SK-N-MC (cell line): ENCODE data around the gene SAFB2.

Experiments
- EZH2 ChIP-seq: fragments of 200-600 bp; sonication (generic); IDR thresholded peaks from one replicate; pipeline ENCODE4 v1.6.1; 2017; ENCODE audit warnings: antibody characterized with exemption
- POLR2AphosphoS5 ChIP-seq: IDR thresholded peaks from 2 replicates; pipeline ENCODE4 v1.6.1; 2012; ENCODE audit warnings: mild to moderate bottlenecking, low read depth, low read length, borderline replicate concordance

DNA sequence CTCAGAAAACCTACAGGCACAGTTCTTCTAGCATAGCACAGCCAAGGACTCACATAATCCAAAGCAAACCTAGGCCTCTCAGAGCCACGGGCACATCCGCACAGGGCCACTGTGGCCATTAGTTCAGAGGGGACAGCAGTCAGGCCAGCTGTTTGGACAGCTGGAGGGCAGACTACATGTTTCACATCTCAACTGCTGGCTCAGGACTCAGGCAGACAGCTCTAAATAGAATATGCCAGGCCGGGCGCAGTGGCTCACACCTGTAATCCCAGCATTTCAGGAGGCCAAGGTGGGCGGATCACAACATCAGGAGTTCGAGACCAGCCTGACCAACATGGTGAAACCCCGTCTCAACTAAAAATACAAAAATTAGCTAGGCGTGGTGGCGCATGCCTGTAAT, 26.8 kb downstream of the SAFB2 start:
- TF ChIP-seq POLR2AphosphoS5 (no peak), EZH2 (no peak)
